Measurements from ENCODE around the gene KATNA1. TPM values are rescaled to one million over a fixed set of nuclear protein-coding genes. Genes with fewer than 3 reads are reported as not detected.

Gene KATNA1
- total RNA-seq: 16.3 and 17.7 TPM in 2 replicates

GRCh38 chr6:149648148-149649145, at the start of gene KATNA1:
Gene KATNA1 (minus strand): TSS chr6:149648714. CDS start chr6:149638547, 10,167 bp downstream.
- no peak for TF ChIP-seq CTCF (conservative IDR thresholded peaks at IDR 0.05; ENCODE audit: low read depth, low read length)
- H3K4me3 ChIP-seq (ENCODE audit: low read depth, low read length): peak within 1 kb of the TSS; percentile 90
- DNase-seq (ENCODE audit: low read depth): peak; percentile 27

- H3K4me3 ChIP-seq (ENCODE audit: low read depth, low read length): no peak overlapping the region
- TF ChIP-seq CTCF (conservative IDR thresholded peaks at IDR 0.05; ENCODE audit: low read depth, low read length): no peak
- no peak for DNase-seq (ENCODE audit: low read depth)
Measured at GRCh38 chr6:149698175-149698574, 49.7 kb upstream of the KATNA1 start.

- no peak overlapping the region for H3K4me3 ChIP-seq (ENCODE audit: low read depth, low read length)
- DNase-seq (ENCODE audit: low read depth): no peak
- no peak for TF ChIP-seq CTCF (conservative IDR thresholded peaks at IDR 0.05; ENCODE audit: low read depth, low read length)
Measured at GRCh38 chr6:149696901-149697300, 48.4 kb upstream of the KATNA1 start.

GRCh38 chr6:149694921-149695320, 46.4 kb upstream of the KATNA1 start:
- no peak for DNase-seq (ENCODE audit: low read depth)
- TF ChIP-seq CTCF (conservative IDR thresholded peaks at IDR 0.05; ENCODE audit: low read depth, low read length): no peak
- no peak overlapping the region for H3K4me3 ChIP-seq (ENCODE audit: low read depth, low read length)

- TF ChIP-seq CTCF (conservative IDR thresholded peaks at IDR 0.05; ENCODE audit: low read depth, low read length): no peak
- DNase-seq (ENCODE audit: low read depth): no peak
- no peak overlapping the region for H3K4me3 ChIP-seq (ENCODE audit: low read depth, low read length)
Measured at GRCh38 chr6:149691201-149691600, 42.7 kb upstream of the KATNA1 start.

GRCh38 chr6:149686230-149686629, 37.7 kb upstream of the KATNA1 start:
- TF ChIP-seq CTCF (conservative IDR thresholded peaks at IDR 0.05; ENCODE audit: low read depth, low read length): no peak
- DNase-seq (ENCODE audit: low read depth): no peak
- H3K4me3 ChIP-seq (ENCODE audit: low read depth, low read length): no peak overlapping the region
